GM12873 (cell line): ENCODE measurements around the gene C16orf46.

Experiments used
- CTCF ChIP-seq: IDR thresholded peaks from 2 replicates; pipeline ENCODE4 v1.5.1; 2012; ENCODE audit warnings: low read depth, mild to moderate bottlenecking, moderate library complexity, low read length, control low read depth; ENCODE audit not compliant: insufficient read depth; ENCODE audit errors: missing control alignments

The C16orf46 gene

DNA sequence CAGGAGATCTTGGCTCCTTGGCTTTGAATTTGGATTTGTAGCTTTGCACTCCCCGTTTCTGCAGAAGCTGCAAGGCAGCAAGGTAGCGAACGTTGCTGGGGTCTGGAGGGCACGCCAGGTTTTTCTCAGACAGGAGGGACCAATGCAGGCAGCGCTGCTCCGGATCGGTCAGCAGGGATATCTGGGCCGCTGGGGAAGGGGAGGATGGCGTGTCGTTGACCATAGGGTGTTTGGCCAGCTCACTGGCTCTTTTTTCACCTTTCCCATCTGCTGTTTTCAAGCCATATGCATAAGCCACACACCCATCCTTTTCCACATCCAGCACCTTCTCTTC lies 15.8 kb downstream of the C16orf46 start:
- TF ChIP-seq CTCF: no peak

DNA sequence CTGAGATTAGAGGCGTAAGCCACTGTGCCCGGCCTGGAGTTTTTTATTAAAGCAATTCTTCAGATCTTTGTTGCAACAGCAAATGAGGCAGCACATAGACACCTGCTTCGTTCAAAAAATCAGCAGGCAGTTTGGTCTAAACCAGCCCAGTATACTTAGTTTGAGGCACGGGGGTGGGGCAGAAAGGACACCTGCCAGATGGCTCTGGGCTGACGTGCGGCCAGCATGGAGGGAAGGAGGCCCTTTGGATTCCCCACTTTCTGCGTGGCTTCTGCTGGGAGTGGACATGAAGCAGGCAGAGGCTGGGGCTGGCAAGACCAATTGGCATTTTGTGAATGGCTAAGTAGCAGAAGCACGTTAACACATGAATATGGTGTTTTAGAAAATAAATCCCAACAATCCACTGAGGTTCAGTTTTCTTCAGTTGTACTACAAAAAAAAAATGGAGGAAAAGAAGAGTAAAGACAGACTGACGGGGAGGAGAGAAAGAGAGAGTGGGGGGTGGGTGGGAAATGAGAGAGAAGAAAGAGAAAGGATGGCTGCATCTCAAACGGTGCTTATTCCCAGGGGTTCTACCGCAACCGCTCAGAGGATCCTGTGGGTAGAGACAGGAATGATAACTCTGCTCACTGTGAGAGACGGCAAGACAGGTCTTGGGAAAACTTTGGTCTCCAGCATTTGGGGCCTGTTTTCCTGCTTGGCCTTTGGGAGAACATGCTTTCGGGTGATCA lies 16.3 kb downstream of the C16orf46 start:
- no peak for TF ChIP-seq CTCF

DNA sequence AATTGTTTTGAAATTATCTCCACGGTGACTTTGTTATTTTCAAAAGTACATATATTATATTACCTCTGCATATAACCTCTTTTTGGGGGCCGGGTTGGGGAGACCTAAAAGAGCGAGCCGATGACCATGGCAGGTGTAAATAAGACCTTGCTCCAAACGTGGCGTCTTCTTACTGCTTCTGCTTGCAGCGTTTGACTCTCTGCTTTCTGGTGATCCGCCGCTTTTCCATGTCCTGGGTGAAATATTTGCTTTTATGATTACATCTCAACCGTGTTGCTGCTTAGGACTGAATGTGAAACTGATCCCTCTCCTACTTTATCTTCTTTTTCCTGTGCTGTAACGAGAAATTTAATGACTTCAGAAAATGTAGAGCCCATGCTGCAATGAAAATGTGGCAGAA lies 23.3 kb downstream of the C16orf46 start:
- no peak for TF ChIP-seq CTCF

DNA sequence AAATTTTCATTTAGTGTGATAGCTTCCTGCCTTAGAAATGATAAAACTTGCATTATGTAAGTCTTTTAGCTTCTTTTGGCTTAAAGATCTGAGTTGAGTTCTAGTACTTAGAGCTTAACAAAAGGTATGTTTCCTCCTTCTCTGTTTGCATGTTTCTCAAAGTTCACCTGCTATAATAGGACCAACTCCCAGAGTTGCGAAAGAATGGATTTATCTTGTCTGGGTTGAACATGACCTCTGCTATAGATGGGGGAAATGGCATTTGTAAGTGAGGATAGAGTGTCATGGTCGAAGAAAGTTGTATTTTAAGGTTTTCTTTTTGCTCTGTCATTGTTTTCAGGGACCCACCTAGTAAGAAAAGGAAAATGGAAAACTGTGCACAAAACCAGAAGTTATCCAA lies 34.2 kb downstream of the C16orf46 start:
- TF ChIP-seq CTCF: no peak

- no peak for TF ChIP-seq CTCF
Measured at GRCh38 chr16:81041696-81042095, 35.3 kb downstream of the C16orf46 start.

GRCh38 chr16:81040842-81041241 lies 36.2 kb downstream of the C16orf46 start:
- no peak for TF ChIP-seq CTCF

- no peak for TF ChIP-seq CTCF
Measured at GRCh38 chr16:81040131-81040530, 36.9 kb downstream of the C16orf46 start.
